Fibroblast of skin of left quadriceps (primary cell): ENCODE measurements around the gene TSPOAP1.

ENCODE experiments used
- DNase-seq, 2 experiments: peaks; one replicate each; pipeline ENCODE4 v3.0.0-alpha.2; 2013; ENCODE audit warnings: low read depth in 2 of 2

TSPOAP1 gene

DNA sequence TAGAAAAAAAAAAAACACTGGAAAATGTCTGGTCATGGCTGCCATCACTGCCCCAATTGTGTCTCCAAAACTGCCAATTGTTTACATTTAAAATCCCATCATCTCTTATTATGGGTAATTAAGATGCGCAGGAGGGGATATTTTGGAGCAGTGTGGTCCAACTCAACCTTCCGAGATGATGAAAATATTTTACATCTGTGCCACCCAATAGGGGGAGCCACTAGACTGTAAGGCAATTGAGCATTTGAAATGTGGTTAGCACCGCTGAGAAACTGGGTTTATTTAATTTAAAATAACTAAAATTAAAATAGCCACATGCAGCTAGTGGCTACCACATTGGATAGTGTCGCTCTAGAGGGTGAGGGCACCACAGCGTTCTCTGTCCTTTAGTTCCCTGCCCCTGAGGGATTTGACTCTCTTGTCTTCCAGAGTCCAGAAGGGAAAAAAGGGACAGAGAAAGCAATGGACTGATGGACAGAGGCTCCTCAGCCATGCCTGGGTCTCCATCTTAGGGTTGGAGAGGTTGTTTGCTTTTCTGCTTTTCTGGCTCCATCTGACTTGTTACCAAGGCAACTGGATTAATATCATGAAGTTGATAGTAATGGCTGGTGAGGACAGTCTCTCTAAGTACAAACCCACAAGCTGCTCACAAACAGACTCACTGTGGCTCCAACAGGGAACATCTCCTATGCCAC, 51.3 kb downstream of the TSPOAP1 start:
- DNase-seq: no peak

- DNase-seq: no peak
Measured at GRCh38 chr17:58276423-58276822, 52.2 kb downstream of the TSPOAP1 start.

GRCh38 chr17:58275417-58275816, 53.2 kb downstream of the TSPOAP1 start:
- DNase-seq: no peak

DNA sequence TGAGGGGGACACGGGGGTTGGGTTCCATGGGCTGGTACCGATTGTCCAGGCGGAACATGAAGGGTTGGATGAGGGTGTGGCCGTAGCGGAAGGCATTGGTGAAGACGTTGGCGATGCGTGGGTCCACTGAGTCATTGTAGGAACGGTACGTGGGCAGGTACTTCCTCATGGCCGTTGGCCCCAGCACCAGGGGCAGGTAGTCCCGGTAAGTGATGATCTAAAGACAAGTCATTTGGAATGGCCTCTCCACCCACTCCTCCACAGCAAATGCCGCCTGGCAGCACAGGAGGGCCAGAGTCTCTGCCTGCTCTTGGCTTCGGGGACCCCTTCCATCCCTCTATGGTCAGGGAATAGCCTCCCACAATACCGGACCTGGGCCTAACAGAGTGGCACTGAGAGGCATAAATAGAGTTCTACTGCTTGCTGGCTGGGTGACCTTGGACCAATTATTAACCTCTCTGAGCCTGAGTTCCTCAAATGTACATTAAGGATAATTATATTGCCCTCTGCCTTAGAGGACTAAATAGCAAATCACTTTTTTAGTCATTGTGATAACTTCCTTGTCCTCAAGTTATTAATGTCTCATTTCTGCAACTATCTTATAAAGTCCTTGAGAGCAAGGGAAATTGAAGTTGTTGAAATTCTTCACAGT, 55.0 kb downstream of the TSPOAP1 start:
- no peak for DNase-seq

- no peak for DNase-seq
Measured at GRCh38 chr17:58272367-58273280, 56.0 kb downstream of the TSPOAP1 start.

GRCh38 chr17:58271216-58271931, 57.2 kb downstream of the TSPOAP1 start:
- no peak for DNase-seq

GRCh38 chr17:58270476-58271215, 57.9 kb downstream of the TSPOAP1 start:
- no peak for DNase-seq

DNA sequence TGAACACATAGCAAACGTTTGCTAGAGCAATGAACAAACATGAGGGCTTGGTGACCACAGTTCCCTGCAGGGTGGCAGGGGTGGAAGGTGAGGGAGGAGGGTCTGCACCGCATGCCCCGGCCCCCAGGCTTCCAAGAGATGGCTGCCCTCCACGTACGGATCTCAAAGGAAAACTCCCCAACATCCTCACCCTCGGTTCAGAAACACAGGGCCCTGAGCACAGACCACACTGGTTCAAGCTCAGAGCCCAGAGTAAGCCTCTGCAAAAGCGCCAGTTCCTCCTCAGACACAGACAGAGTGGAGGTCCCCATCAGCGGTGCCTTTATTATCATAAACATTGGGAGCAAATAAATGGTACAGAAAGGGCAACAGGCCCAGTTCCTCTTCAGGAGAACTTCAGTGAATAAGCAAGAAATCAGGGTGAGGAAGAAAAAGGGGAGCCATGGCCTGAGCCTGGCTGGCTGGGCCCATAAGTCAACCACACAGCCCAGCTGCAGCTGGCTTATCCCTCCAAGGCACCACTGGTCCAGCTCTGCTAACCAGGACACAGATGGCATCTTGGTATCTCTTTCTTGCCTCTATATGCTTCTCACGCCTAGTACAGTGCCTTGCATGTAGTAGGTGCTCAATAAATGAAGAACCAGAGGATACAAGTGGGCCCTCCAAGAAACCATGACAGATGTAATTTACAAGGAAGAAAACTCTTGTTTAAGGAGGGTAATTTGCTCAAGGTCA, 58.9 kb downstream of the TSPOAP1 start:
- no peak for DNase-seq

DNA sequence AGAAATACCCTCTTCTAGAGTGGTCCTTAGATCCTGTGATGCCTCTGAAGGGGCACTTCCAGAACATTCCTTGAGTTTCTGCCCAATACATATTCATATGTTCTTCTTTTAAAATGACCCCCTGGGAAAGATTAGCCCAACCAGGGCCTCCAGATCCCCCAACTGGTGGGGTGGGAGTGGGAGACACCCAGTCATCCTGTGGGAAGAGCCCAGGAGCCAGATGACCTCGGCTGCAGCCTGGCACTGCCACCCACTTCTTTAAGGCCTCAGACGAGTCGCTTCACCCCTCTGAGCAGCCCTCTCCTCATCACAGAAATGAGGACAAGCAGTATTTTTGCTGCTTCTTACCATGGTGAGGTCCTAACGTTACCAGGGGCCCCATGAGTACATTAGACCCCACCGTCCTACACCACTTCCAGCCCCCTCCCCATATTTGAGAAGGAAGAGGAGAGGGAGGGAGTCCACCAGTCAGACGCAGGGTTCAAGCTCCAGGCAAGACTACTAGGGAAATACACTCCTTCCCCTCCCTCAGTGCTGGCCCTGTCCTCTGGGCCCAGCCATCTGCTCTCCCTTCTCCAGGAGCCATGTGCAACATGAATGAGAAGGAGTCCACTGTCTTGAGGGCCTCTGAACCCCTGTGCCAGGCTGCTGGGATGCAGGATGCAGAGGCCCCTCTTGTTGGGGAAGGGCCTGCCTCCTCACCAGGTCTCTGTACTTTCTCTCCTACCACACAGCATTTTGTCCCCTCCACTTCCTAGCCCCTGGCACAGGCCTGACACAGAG, 59.6 kb downstream of the TSPOAP1 start:
- no peak for DNase-seq

- DNase-seq: no peak
Measured at GRCh38 chr17:58268326-58268725, 60.3 kb downstream of the TSPOAP1 start.

GRCh38 chr17:58267347-58268324, 61.0 kb downstream of the TSPOAP1 start:
- no peak for DNase-seq

DNA sequence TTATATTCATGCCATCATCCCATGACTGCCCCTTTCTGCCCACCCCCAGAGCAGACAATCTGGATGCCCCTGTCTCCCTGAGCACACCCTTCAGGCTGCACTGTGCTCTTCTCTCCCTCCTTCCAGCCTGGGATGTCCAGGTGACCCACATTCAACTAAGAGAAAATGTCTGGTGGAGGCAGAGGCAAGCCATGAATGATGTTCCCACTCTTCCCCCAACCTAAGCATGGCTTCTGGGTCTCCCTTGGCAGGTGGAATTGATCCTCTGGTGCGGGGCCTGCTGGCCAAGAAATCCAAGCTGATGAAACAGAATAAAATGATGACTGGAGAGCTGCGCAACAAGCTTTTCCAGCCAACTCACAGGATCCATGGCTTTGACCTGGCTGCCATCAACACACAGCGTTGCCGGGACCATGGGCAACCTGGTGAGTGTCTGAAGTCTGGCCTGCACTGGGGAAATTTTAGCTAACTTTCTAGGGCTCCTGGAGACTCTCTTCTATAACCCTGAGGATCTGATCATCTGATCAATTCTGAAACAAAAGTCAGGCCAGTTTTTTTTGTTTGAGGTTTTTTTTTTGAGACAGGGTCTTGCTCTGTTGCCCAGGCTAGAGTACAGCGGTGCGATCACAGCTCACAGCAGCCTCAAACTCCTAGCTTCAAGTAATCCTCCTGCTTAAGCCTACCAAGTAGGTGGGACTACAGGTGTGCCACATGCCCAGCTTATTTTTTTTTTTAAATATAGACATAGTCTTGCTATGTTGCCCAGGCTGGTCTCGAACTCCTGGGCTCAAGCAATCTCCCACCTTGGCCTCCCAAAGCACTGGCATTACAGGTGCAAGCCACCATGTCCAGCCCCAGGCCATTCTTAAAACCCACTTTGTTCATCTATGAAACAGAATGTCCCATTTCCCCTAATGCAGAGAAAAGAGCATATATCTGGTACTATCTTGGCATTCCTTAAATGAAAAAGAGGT, 62.4 kb downstream of the TSPOAP1 start:
- DNase-seq: no peak

GRCh38 chr17:58265271-58265670, 63.3 kb downstream of the TSPOAP1 start:
- DNase-seq: no peak

GRCh38 chr17:58264407-58265103, 64.0 kb downstream of the TSPOAP1 start:
- DNase-seq: no peak

DNA sequence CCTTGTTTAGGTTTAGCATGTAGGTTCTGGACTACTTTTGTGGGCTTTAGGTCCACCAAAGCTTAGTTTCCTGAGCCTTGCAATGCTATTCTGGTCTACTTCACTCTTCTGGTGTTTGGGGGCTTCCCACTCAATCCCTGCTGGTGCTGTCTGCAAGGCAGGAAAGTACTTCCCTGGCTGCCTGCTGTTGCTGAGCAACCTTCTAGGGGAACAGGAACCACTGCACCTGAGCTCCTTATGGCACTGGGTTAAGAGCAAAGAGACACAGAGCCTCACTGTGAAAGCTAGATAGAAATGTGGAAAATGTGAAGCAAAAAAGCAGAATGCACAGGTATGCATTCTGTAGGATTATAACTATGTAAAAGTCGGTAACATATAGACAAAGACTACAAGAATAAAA, 64.8 kb downstream of the TSPOAP1 start:
- no peak for DNase-seq

- no peak for DNase-seq
Measured at GRCh38 chr17:58262149-58262548, 66.4 kb downstream of the TSPOAP1 start.

GRCh38 chr17:58254803-58255202, 73.8 kb downstream of the TSPOAP1 start:
- DNase-seq: no peak
